Endometrial microvascular endothelial cells (primary cell): ENCODE data around the gene BTNL2. TPM values are rescaled to one million over a fixed set of nuclear protein-coding genes. Genes with fewer than 3 reads are reported as not detected.
"Not testable (repeated sequence)": the region's sequence is repeated elsewhere in the genome, so short reads cannot be mapped to it uniquely, and the experiment has no call there.

Source experiments
- in situ Hi-C: cut with HindIII; loops from 2 replicates; pipeline ENCODE4 v1.10.0; 2017; ENCODE audit warnings: low sequenced_read_pairs, low pct_unique_long_range_greater_than_20kb; ENCODE audit errors: inconsistent ontology term
- total RNA-seq: library from RNA; depleted of rRNA; stranded (reverse); fragments of >200 nt; gene quantifications from one replicate; pipeline ENCODE4 v1.2.3, GENCODE V29; 2015; ENCODE audit errors: inconsistent ontology term

BTNL2 gene
- total RNA-seq, 1 donor from 2014 or later, result not detected

DNA sequence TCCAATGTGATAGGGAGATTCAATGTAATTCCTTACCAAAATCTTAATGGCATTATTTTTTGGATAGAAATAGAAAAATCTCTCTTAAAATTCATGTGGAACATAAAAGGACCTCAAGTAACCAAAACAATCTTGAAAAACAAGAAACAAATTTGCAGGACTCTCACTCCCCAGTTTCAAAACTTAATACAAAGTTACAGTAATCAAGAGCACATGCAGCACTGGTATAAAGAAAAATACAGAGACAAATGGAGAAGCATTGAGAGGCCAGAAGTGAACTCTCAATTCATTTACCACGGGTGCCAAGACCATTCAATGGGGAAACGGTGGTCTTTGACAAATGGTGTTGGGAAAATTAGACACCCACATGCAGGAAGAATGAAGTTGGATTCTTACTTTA lies 27.4 kb downstream of the BTNL2 start:
- in situ Hi-C loops, result no loop called here

DNA sequence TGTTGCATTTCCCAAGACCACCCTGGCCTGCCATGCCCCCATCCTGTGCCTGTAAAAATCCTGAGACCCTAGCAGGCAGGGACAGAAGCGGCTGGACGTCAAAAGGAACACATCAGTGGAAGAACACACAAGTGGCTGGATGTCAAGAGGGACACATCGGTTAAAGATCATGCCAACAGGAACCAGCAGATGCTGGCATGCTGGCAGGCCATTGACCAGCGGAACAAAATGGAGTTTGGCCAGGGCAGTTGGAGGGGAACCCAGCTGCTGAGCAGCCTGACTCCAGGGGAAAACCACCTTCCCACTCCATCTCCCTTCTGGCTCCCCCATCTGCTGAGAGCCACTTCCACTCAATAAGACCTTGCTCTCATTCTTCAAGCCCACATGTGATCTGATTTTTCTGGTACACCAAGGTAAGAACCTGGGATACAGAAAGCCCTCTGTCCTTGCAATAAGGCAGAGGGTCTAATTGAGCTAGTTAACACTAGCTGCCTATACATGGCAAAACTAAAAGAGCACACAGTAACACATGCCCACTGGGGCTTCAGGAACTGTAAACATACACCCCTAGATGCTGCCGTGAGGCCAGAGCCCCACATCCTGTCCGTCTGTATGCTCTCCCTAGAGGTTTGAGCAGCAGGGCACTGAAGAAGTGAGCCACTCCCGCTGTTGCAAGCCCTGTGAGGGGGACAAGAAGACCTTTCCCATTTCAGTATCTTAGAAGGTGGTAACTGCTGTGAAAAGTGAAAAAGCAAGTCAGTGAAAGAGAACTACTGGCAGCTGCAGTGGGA lies 31.0 kb downstream of the BTNL2 start:
- in situ Hi-C loops, result no loop called here

DNA sequence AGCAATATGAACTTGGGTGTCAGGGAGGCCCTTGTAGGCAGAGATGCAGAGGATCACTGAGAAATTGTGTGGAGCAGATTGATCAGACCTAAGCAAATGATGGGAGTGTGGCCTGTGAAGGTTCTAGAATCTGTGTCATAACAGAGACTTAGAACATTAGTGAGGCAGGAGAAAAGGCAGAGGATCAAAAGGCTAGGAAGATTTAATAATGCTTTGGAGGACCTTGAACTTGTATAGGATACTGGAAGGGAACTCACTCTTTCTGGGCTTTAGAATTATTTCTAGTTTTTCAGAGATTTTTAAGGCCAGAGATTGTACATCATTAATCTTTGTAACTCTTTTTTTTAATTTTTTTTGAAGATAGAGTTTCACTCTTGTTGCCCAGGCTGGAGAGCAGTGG lies 35.2 kb downstream of the BTNL2 start, which contains the start of gene TSBP1:
Gene TSBP1 (minus strand): TSS at position 101 of the 400 bp plus-strand sequence. CDS start 197 bp downstream, outside the sequence.
- in situ Hi-C loops, result no loop called here

DNA sequence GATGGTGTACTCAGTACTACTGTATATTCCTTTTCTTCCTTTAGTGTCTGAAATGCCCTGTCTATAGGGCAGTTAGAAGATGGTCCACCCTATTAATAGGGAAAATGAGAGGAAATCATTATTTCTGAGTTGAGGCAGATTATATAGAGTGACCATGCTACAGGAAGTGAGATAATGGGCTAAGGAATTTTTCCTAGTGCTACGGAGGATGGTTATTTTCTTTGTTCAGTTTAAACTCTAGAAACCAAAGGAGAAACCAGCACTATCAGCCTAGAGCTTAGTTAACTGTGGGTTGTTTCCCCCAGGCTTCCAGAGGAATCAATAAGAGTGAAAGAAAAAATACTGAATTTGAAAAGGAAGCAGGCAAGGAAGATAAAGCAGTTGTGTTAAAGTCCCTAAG lies 35.8 kb downstream of the BTNL2 start:
- in situ Hi-C loops, result no loop called here

DNA sequence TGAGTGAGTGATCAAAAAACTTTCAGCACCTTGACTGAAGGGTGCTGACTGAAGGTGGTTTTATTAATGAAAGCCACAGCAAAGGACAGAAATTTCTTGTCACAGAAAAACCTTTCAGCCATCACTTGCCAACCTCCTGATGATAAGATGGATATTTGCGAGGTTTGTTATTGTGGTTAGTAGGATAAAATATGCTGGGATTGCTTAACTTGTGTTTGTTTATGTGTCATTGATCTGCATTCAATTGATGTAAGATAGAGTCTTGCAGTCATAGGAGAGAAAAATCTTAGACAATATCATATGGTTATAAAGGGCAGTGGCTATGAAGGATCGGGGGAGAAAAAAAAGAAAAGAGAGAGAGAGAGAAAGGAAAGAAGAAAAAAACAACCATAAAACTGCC lies 36.5 kb downstream of the BTNL2 start:
- in situ Hi-C loops, result no loop called here

DNA sequence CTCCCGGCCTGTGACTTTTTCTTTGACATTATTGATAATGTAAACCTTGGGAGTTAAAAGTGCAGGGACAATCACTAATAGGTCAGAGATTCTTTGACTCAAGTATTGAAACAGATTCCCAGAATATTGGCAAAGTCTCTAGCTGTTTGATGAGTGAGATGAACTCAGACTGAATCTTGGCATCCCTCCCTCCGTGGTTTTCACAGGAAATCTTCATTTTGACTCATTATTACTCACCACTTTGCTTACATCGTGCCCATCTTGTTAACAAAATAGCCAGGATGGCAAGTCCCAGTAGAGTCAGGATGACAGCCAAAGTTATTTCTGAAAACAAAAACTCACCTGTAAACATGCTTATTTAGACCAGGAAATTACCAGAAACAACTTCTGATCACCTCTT lies 37.3 kb downstream of the BTNL2 start:
- in situ Hi-C loops, result no loop called here

DNA sequence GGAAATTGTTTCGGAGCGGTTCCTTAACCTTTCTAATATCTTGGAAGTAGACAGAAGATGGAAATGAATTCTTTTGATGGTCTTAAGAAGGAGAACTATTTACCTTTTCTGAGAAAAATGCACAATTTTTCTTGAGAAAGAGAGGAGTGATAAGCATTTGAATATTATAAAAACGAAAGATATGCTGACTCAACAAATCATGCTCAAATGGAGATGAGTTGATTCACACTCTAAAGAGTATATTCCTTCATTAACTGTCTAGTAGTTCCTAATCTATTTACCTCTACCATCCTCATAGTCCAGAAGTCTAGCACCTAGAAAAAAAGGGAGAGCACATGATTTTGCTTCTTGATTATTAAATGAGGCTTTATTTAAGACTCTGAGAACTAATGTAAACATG lies 39.3 kb downstream of the BTNL2 start:
- in situ Hi-C loops, result no loop called here

DNA sequence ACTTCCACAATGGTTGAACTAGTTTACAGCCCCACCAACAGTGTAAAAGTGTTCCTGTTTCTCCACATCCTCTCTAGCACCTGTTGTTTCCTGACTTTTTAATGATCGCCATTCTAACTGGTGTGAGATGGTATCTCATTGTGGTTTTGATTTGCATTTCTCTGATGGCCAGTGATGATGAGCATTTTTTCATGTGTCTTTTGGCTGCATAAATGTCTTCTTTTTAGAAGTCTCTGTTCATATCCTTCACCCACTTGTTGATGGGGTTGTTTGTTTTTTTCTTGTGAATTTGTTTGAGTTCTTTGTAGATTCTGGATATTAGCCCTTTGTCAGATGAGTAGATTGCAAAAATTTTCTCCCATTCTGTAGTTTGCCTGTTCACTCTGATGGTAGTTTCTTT lies 47.8 kb downstream of the BTNL2 start:
- in situ Hi-C loops, result not testable (repeated sequence)

DNA sequence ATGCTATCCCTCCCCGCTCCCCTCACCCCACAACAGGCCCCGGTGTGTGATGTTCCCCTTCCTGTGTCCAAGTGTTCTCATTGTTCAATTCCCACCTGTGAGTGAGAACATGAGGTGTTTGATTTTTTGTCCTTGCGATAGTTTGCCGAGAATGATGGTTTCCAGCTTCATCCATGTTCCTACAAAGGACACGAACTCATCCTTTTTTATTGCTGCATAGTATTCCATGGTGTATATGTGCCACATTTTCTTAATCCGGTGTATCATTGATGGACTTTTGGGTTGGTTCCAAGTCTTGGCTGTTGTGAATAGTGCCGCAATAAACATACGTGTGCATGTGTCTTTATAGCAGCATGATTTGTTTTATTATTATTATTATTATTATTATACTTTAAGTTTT lies 48.4 kb downstream of the BTNL2 start:
- in situ Hi-C loops, result not testable (repeated sequence)

DNA sequence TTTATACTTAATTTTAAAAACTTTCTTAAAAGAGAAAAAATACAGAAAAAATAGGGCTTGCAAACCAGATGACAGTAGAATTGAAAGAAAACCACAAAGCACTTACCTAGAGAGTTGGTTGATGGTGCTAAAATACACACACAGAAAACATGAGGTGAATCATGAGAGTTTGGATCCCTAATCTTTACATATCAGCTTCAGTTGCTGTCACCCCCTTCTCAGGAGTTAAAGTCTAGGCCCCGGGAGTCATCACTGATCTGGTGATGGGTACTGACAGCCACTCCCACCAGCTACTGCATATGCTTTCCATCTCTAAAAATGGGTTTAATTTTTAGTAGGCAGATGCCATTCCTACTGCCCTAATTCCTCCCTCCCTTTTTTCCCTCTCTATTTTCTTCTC lies 52.0 kb downstream of the BTNL2 start:
- in situ Hi-C loops, result no loop called here

DNA sequence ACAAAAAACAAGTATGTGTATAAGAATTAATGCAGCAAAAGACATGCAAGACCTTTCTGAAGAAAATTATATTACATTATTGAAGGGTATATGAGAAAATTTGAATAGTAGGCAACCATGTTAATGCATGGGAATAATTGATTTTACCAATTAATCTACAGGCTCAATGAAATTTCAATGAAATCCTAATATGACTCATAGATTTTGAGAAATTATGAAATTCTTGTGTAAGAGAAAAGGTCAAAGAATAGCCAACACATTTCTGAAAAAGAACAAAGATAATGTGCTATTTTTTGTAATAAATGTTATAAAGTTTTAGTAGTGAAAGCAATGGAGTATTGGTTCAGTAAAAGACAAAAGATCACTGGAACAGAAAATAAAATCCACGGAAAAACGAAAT lies 53.6 kb downstream of the BTNL2 start:
- in situ Hi-C loops, result no loop called here

Other genes with a start within 250 kb of the BTNL2 start
- 6.6 TPM for gene EGFL8, start 242.6 kb downstream of the BTNL2 start, total RNA-seq
- 37.0 TPM for gene AGPAT1, start 231.1 kb downstream of the BTNL2 start, total RNA-seq
- 57.0 TPM for gene RNF5, start 228.8 kb downstream of the BTNL2 start, total RNA-seq
- 0.65 TPM for gene AGER, start 222.9 kb downstream of the BTNL2 start, total RNA-seq
- 32.9 TPM for gene PBX2, start 217.0 kb downstream of the BTNL2 start, total RNA-seq
- gene GPSM3, start 214.5 kb downstream of the BTNL2 start, total RNA-seq, result 31.0 TPM
- 101 TPM for gene NOTCH4, start 183.1 kb downstream of the BTNL2 start, total RNA-seq
- not detected for gene TSBP1, start 35.3 kb downstream of the BTNL2 start, total RNA-seq
- not detected for gene HLA-DRA, start 32.7 kb upstream of the BTNL2 start, total RNA-seq
- 0.37 TPM for gene HLA-DRB5, start 123.1 kb upstream of the BTNL2 start, total RNA-seq
- gene HLA-DRB1, start 182.7 kb upstream of the BTNL2 start, total RNA-seq, result 28.9 TPM
- gene HLA-DQA1, start 230.2 kb upstream of the BTNL2 start, total RNA-seq, result not detected